ENCODE data around the gene HCRTR1.
A peak's percentile ranks its signal among the peaks of the same experiment; 100 is the strongest.

HCRTR1 gene

GRCh38 chr1:31627930-31628559 lies 10.6 kb downstream of the HCRTR1 start:
- no peak for DNase-seq (ENCODE audit: low read depth)
- TF ChIP-seq CTCF (conservative IDR thresholded peaks at IDR 0.05; ENCODE audit: control insufficient read depth, insufficient read depth, low read depth, low read length), result no peak
- no peak overlapping the region for H3K4me3 ChIP-seq (ENCODE audit: control insufficient read depth, low read depth, low read length)

DNA sequence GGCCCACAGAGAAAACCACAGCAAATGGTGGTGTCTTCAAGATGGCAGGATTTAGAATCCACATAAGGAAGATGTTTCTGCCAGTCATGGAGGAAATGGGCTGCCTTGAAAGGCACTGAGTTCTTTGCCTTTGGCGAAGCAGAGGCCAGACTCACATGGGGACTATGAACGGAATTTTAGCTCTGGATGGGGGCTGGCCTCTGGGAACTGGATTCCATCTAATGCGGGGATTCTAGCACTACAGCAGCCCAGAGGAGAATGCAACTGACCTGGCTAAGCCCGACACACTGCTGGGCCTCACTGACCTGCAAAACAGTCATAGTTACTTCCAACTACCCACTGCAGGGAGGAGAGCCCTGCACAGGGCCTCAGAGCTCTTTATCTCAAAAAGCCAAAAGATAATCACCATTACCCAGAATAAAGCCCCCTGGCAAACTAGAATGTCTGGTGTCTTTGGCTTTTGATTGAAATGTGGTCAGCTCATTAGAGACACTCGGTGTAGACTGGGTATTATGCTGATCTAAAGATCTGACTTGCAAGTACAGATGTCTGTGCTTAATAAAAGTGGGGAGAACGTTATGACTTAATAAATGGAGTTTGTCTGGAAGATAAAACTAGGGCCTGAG lies 11.6 kb downstream of the HCRTR1 start:
- DNase-seq (ENCODE audit: low read depth), result no peak
- no peak overlapping the region for H3K4me3 ChIP-seq (ENCODE audit: control insufficient read depth, low read depth, low read length)
- TF ChIP-seq CTCF (conservative IDR thresholded peaks at IDR 0.05; ENCODE audit: control insufficient read depth, insufficient read depth, low read depth, low read length), result no peak

GRCh38 chr1:31632649-31633048 lies 15.2 kb downstream of the HCRTR1 start:
- TF ChIP-seq CTCF (conservative IDR thresholded peaks at IDR 0.05; ENCODE audit: control insufficient read depth, insufficient read depth, low read depth, low read length), result no peak
- no peak overlapping the region for H3K4me3 ChIP-seq (ENCODE audit: control insufficient read depth, low read depth, low read length)
- no peak for DNase-seq (ENCODE audit: low read depth)

DNA sequence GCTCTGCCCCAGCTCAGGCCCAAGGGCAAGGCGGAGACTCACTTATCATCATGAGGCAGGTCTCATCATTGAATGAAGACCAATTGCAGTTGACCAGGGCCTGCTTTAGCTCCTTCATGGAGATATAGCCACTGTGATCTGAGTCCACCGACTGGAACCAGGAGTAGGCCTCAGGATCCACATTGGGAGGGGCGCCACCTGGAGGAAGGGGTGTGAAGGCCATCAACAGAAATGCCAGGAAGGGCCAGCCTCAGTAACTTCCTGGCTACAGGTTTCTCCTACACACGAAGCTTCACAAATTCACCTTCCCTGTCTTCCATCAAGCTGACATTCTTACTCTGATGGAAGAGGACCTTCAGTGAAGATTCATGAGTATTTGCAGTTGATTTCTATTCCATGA lies 15.6 kb downstream of the HCRTR1 start:
- TF ChIP-seq CTCF (conservative IDR thresholded peaks at IDR 0.05; ENCODE audit: control insufficient read depth, insufficient read depth, low read depth, low read length), result peak; percentile 57
- no peak for DNase-seq (ENCODE audit: low read depth)
- no peak overlapping the region for H3K4me3 ChIP-seq (ENCODE audit: control insufficient read depth, low read depth, low read length)

- no peak for DNase-seq (ENCODE audit: low read depth)
- no peak overlapping the region for H3K4me3 ChIP-seq (ENCODE audit: control insufficient read depth, low read depth, low read length)
- no peak for TF ChIP-seq CTCF (conservative IDR thresholded peaks at IDR 0.05; ENCODE audit: control insufficient read depth, insufficient read depth, low read depth, low read length)
These were observed 20.6 kb downstream of the HCRTR1 start for GRCh38 chr1:31637915-31638673.

GRCh38 chr1:31639543-31639942 lies 22.1 kb downstream of the HCRTR1 start:
- peak; percentile 83 for DNase-seq (ENCODE audit: low read depth)

More at GRCh38 chr1:31639543-31639942, 22.1 kb downstream of the HCRTR1 start:
- H3K4me3 ChIP-seq (ENCODE audit: control insufficient read depth, low read depth, low read length), result no peak overlapping the region
- TF ChIP-seq CTCF (conservative IDR thresholded peaks at IDR 0.05; ENCODE audit: control insufficient read depth, insufficient read depth, low read depth, low read length), result no peak
